Measurements from ENCODE around the gene SYT5.
"Not testable (repeated sequence)": the region's sequence is repeated elsewhere in the genome, so short reads cannot be mapped to it uniquely, and the experiment has no call there.

The SYT5 gene

DNA sequence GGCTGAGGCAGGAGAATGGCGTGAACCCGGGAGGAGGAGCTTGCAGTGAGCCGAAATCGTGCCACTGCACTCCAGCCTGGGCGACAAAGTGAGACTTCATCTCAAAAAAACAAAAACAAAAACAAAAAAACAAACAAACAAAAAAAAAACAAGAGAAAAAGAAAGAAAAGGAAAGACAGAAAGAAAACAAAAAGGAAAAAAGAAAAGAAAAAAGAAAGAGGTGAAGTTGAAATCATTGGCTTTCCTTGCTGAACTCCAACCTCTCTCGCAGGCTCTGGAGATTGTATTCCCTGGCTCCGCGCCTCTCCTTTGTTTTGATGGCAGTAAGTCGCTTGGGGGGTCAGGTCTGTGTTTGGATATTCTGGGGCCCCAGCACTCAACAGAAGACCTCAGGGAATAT lies 7.8 kb downstream of the SYT5 start:
- not testable (repeated sequence) for DNase-seq (ENCODE audit: low read depth in 3 of 3, low spot score in 1 of 3)

DNA sequence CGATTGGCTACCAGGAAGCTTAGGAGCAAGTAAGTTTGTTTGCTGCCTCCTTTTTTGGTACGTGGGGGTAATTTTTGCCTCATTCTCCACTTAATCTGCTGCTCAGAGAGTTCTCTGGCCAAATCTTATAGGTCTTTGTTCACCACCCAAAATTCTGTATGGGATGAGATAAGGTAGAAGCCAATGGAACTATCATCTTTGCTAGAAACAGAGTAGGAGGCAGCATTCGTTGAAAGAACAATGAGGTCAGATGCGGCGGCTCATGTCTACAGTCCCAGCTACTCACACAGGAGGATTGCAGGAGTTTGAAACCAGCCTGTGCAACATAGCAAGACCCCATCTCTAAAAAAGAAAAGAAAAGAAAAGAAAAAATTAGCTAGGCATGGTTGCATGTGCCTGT lies 8.6 kb downstream of the SYT5 start:
- DNase-seq (ENCODE audit: low read depth in 3 of 3, low spot score in 1 of 3), result no peak

- no peak for DNase-seq (ENCODE audit: low read depth in 3 of 3, low spot score in 1 of 3)
These were observed 11.0 kb downstream of the SYT5 start for GRCh38 chr19:55169136-55169535.

DNA sequence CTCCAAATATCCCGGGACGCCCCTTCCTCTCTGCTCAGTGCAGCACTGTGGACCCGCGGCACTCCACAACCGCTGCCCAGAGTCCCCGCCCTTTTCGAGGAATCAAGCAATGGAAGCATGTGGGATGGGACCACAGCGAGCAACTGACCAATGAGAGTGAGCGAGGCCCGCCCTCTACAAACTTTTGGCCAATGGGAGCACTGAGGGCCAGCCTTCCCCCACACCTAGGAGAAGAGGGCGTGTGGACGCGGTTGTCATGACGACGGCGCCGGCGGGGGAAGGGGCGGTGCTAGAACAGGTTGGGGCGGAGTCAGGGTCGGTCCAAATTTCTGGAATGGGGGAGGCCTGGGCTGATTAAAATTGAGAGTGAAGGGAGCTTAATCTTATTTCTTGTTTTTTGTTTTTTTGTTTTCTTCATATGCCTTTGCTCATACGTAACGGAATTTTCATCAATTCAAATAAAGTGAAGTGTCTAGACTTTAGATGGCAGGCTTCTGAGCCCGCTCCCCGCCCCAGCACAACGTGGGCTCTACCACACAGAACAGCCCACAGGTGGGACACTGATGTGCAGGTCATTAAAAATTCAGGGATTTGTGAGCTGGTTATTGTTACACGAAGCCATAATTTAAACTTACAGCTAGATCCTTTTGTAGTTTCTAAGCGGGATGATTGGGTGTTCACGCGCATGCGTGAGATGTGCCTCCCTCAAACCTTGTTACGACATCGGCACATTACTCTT lies 13.4 kb downstream of the SYT5 start, which contains the start of gene DNAAF3:
Gene DNAAF3 (minus strand): TSS at position 84 of the 739 bp plus-strand sequence. CDS start 200 bp downstream, outside the sequence.
- peak in 1 of 3 donors; percentile 65 for DNase-seq (ENCODE audit: low read depth in 3 of 3, low spot score in 1 of 3)

DNA sequence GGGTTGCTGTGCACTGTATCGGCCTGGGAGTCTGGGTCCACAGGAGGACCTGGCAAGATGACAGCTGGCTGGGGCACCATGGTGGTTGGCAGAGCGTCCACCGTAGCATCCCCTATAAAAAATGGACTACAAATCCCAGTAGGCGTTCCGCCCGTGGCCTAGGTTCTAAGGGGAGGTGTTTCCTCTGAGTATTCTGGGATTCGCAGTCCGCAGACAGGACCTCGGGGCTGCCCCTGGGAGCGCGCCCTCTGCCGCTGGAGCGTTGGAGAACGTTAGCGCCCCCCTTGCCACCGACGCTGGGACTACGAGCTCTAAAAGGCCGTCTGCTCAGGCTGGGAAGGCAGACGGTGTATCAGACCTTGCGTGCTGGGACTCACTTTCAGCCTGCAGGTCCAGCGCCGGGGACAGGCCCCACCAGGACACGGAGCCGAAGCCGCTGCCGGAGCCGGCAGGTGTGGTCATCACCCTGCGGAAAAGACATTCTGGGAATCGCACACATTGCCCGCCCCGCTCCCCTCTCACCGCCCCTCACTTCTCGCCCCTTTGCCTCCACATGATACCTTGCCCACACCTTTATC lies 14.0 kb downstream of the SYT5 start:
- DNase-seq (ENCODE audit: low read depth in 3 of 3, low spot score in 1 of 3), result no peak

GRCh38 chr19:55161571-55162322 lies 18.3 kb downstream of the SYT5 start:
- DNase-seq (ENCODE audit: low read depth in 3 of 3, low spot score in 1 of 3), result no peak

GRCh38 chr19:55160986-55161365 lies 19.1 kb downstream of the SYT5 start:
- no peak for DNase-seq (ENCODE audit: low read depth in 3 of 3, low spot score in 1 of 3)

- peak; percentile 53 to 82 (median 62) for DNase-seq (ENCODE audit: low read depth in 3 of 3, low spot score in 1 of 3)
These were observed 19.7 kb downstream of the SYT5 start for GRCh38 chr19:55160128-55160985.

- DNase-seq (ENCODE audit: low read depth in 3 of 3, low spot score in 1 of 3), result no peak
These were observed 21.0 kb downstream of the SYT5 start for GRCh38 chr19:55158848-55159749.

GRCh38 chr19:55158423-55158822 lies 21.7 kb downstream of the SYT5 start:
- DNase-seq (ENCODE audit: low read depth in 3 of 3, low spot score in 1 of 3), result no peak

- DNase-seq (ENCODE audit: low read depth in 3 of 3, low spot score in 1 of 3), result no peak
These were observed 22.8 kb downstream of the SYT5 start, which contains the start of gene TNNI3 for GRCh38 chr19:55157064-55157908. TSS of gene TNNI3 (minus strand) at chr19:55157732. CDS start at chr19:55157589, 143 bp downstream.

DNA sequence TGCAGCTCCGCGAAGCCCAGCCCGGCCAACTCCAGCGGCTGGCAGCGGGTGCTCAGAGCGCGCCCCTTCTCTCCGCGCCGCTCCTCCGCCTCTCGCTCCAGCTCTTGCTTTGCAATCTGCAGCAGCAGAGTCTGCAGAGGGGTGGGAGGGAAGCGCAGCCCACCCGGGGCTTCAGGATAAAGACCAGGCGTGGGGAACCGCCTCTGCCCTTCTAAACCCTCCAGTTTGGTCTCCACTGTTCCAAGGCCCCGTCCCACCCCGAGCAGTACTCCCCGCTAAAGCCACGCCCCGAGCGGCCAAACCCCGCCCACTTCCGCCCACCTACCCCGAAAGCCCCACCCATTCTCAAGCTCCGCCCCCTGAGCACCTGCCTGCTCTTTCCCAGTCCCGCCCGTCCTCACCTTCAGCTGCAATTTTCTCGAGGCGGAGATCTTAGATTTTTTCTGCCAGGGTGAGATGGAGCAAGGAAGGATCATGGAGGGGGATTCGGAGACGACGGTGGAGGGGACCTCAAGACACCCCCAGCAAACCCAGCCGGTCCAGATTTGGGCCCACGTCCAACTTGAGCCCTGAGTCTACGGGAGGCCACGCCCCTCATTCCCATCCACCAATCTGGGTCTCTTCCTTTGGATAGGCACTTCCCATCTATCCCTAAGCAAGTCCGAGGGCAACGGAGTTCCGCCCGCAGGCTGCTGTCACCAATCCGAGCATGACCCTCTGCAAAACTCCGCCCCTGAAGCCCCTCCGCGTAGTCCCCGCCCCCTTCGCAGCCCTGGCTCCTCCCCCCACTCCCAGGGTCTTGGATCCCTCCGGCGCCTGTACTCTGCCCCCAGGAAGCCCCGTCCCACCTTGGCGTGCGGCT lies 23.7 kb downstream of the SYT5 start:
- DNase-seq (ENCODE audit: low read depth in 3 of 3, low spot score in 1 of 3), result peak in 1 of 3 donors; percentile 33

GRCh38 chr19:55155784-55156183 lies 24.3 kb downstream of the SYT5 start:
- DNase-seq (ENCODE audit: low read depth in 3 of 3, low spot score in 1 of 3), result not testable (repeated sequence)

GRCh38 chr19:55153652-55154264 lies 26.3 kb downstream of the SYT5 start:
- no peak for DNase-seq (ENCODE audit: low read depth in 3 of 3, low spot score in 1 of 3)

- no peak for DNase-seq (ENCODE audit: low read depth in 3 of 3, low spot score in 1 of 3)
These were observed 28.1 kb downstream of the SYT5 start for GRCh38 chr19:55152017-55152416.

GRCh38 chr19:55149078-55150003 lies 30.7 kb downstream of the SYT5 start, which contains the start of gene TNNT1:
TSS of gene TNNT1 (minus strand) at chr19:55149206. CDS start at chr19:55147157, 2,049 bp downstream.
- no peak for DNase-seq (ENCODE audit: low read depth in 3 of 3, low spot score in 1 of 3)
